IMR-90 (cell line): ENCODE measurements around the gene MAGI1. TPM values are rescaled to one million over a fixed set of nuclear protein-coding genes. Genes with fewer than 3 reads are reported as not detected.
A peak's percentile ranks its signal among the peaks of the same experiment; 100 is the strongest.

ENCODE experiments used
- ATAC-seq: fragments of 200-7000 bp; cut with Tn5 transposase; 2 replicates; pipeline ENCODE4 v1.9.1; 2020; ENCODE audit warnings: low read depth, mild to moderate bottlenecking, moderate library complexity
- BruUV-seq: library from RNA; stranded (reverse); fragments of 400-500 nt; replicated peaks from 2 replicates; lab custom pipeline; 2021; lab: Mats Ljungman, UMichigan
- CTCF ChIA-PET: fragments of 300-600 bp; formaldehyde crosslinking; extraction: SDS; loops from one replicate; lab custom pipeline; 2021; ENCODE audit warnings: antibody characterized with exemption; lab: Yijun Ruan, JAX
- POLR2A ChIA-PET: fragments of 300-600 bp; sonication (Branson Sonifier 250); formaldehyde crosslinking; loops from one replicate; lab custom pipeline; 2022; ENCODE audit warnings: antibody characterized with exemption; ENCODE audit not compliant: unreplicated experiment; lab: Charles Lee
- DNase-seq: peaks from one replicate; pipeline ENCODE4 v3.0.0; 2013
- H2AFZ ChIP-seq: replicated peaks from 2 replicates; pipeline ENCODE3; 2013; ENCODE audit warnings: low read length, mild to moderate bottlenecking; ENCODE audit not compliant: poor library complexity
- H2AK5ac ChIP-seq: 2 replicates; pipeline ENCODE4 v1.6.1; 2013; ENCODE audit warnings: low read depth, low read length, inconsistent platforms
- H2AK9ac ChIP-seq: replicated peaks from 2 replicates; pipeline ENCODE3; 2013; ENCODE audit warnings: mild to moderate bottlenecking, low read depth, low read length, moderate library complexity; ENCODE audit not compliant: poor library complexity
- H2BK120ac ChIP-seq: 2 replicates; pipeline ENCODE4 v1.6.1; 2013; ENCODE audit warnings: low read depth, low read length, inconsistent platforms
- H2BK15ac ChIP-seq: 3 replicates; pipeline ENCODE4 v1.6.1; 2013; ENCODE audit warnings: low read depth, low read length, inconsistent platforms
- H2BK20ac ChIP-seq: 2 replicates; pipeline ENCODE4 v1.6.1; 2013; ENCODE audit warnings: low read depth, mild to moderate bottlenecking, inconsistent platforms, low read length, moderate library complexity
- H2BK5ac ChIP-seq: 2 replicates; pipeline ENCODE4 v1.6.1; 2013; ENCODE audit warnings: mild to moderate bottlenecking, low read depth, low read length, inconsistent platforms; ENCODE audit not compliant: poor library complexity, severe bottlenecking
- H3K14ac ChIP-seq: replicated peaks from 2 replicates; pipeline ENCODE4 v1.6.1; 2013; ENCODE audit warnings: low read depth, low read length, inconsistent platforms
- H3K18ac ChIP-seq: 2 replicates; pipeline ENCODE4 v1.6.1; 2013; ENCODE audit warnings: low read depth, low read length, control low read depth
- H3K23ac ChIP-seq: 2 replicates; pipeline ENCODE4 v1.6.1; 2013; ENCODE audit warnings: low read depth, low read length, inconsistent platforms
- H3K27ac ChIP-seq: 2 replicates; pipeline ENCODE4 v1.5.1; 2013; ENCODE audit warnings: mild to moderate bottlenecking, control low read depth, low read length; ENCODE audit not compliant: insufficient read depth
- H3K27me3 ChIP-seq: 2 replicates; pipeline ENCODE4 v1.6.1; 2013; ENCODE audit warnings: low read length; ENCODE audit not compliant: control insufficient read depth, insufficient read depth
- H3K36me3 ChIP-seq: 2 replicates; pipeline ENCODE4 v1.6.1; 2013; ENCODE audit warnings: low read length, mixed read lengths; ENCODE audit not compliant: control insufficient read depth, insufficient read depth
- H3K4ac ChIP-seq: 2 replicates; pipeline ENCODE4 v1.6.1; 2013; ENCODE audit warnings: low read depth, low read length, inconsistent platforms
- H3K4me1 ChIP-seq: 2 replicates; pipeline ENCODE4 v1.6.1; 2013; ENCODE audit warnings: low read length, mixed read lengths; ENCODE audit not compliant: control insufficient read depth, insufficient read depth
- H3K4me2 ChIP-seq: 2 replicates; pipeline ENCODE4 v1.6.1; 2013; ENCODE audit warnings: low read depth, mild to moderate bottlenecking, control low read depth, low read length, moderate library complexity
- H3K4me3 ChIP-seq: 2 replicates; pipeline ENCODE4 v1.5.1; 2013; ENCODE audit warnings: low read depth, mild to moderate bottlenecking, control low read depth, low read length, moderate library complexity; ENCODE audit not compliant: insufficient read depth
- H3K56ac ChIP-seq: 2 replicates; pipeline ENCODE4 v1.6.1; 2013; ENCODE audit warnings: low read length, inconsistent platforms; ENCODE audit not compliant: insufficient read depth; ENCODE audit errors: extremely low read depth
- H3K79me1 ChIP-seq, 2 experiments: 2 replicates each; pipeline ENCODE4 v1.6.1; 2013; ENCODE audit warnings: low read length in 2 of 2, inconsistent platforms in 1 of 2, low read depth in 1 of 2
- H3K9ac ChIP-seq: 2 replicates; pipeline ENCODE4 v1.6.1; 2013; ENCODE audit warnings: low read depth, low read length, control low read depth
- H3K9me1 ChIP-seq: 2 replicates; pipeline ENCODE4 v1.6.1; 2013; ENCODE audit warnings: low read length, inconsistent platforms; ENCODE audit not compliant: insufficient read depth
- H3K9me3 ChIP-seq: 2 replicates; pipeline ENCODE4 v1.6.1; 2013; ENCODE audit warnings: low read length; ENCODE audit not compliant: control insufficient read depth, insufficient read depth
- H4K20me1 ChIP-seq: 2 replicates; pipeline ENCODE4 v1.6.1; 2013; ENCODE audit warnings: low read length, inconsistent platforms; ENCODE audit not compliant: insufficient read depth
- H4K5ac ChIP-seq: 2 replicates; pipeline ENCODE4 v1.6.1; 2013; ENCODE audit warnings: mild to moderate bottlenecking, low read depth, low read length, control low read depth
- H4K8ac ChIP-seq, 2 experiments: 2 replicates each; pipeline ENCODE4 v1.6.1; 2013; ENCODE audit warnings: low read depth in 2 of 2, low read length in 2 of 2, control low read depth in 1 of 2, inconsistent platforms in 1 of 2
- H4K91ac ChIP-seq: 2 replicates; pipeline ENCODE4 v1.6.1; 2013; ENCODE audit warnings: low read depth, low read length, inconsistent platforms; ENCODE audit not compliant: insufficient read depth
- BHLHE40 ChIP-seq: fragments of 150-350 bp; IDR thresholded peaks from 2 replicates; pipeline ENCODE4 v1.6.1; 2016; ENCODE audit warnings: mild to moderate bottlenecking, low read depth, low read length
- CEBPB ChIP-seq: IDR thresholded peaks from 2 replicates; pipeline ENCODE4 v1.6.1; 2012; ENCODE audit warnings: low read depth, low read length, improper control_type of control experiment
- CHD1 ChIP-seq: IDR thresholded peaks from 2 replicates; pipeline ENCODE4 v1.6.1; 2012; ENCODE audit warnings: low read depth, low read length, improper control_type of control experiment
- CTCF ChIP-seq: conservative IDR thresholded peaks from 2 replicates; pipeline ENCODE4 v1.5.1; 2012; ENCODE audit warnings: mild to moderate bottlenecking, low read depth, low read length, improper control_type of control experiment
- FOS ChIP-seq: fragments of 150-350 bp; IDR thresholded peaks from 2 replicates; pipeline ENCODE4 v1.6.1; 2016; ENCODE audit warnings: low read depth, low read length
- MAFK ChIP-seq: IDR thresholded peaks from 2 replicates; pipeline ENCODE4 v1.6.1; 2012; ENCODE audit warnings: low read depth, low read length, improper control_type of control experiment
- MAZ ChIP-seq: IDR thresholded peaks from 2 replicates; pipeline ENCODE4 v1.6.1; 2012; ENCODE audit warnings: low read depth, mild to moderate bottlenecking, low read length, improper control_type of control experiment, moderate library complexity, borderline replicate concordance
- MXI1 ChIP-seq: IDR thresholded peaks from 2 replicates; pipeline ENCODE4 v1.6.1; 2012; ENCODE audit warnings: low read depth, mild to moderate bottlenecking, low read length, moderate library complexity, borderline replicate concordance
- NFE2L2 ChIP-seq: fragments of 150-350 bp; IDR thresholded peaks from 2 replicates; pipeline ENCODE4 v1.6.1; 2016; ENCODE audit warnings: low read depth, mild to moderate bottlenecking, low read length
- POLR2A ChIP-seq: IDR thresholded peaks from 2 replicates; pipeline ENCODE4 v1.6.1; 2012; ENCODE audit warnings: mild to moderate bottlenecking, low read depth, low read length
- RAD21 ChIP-seq: IDR thresholded peaks from 2 replicates; pipeline ENCODE4 v1.6.1; 2012; ENCODE audit warnings: low read length, improper control_type of control experiment
- RCOR1 ChIP-seq: IDR thresholded peaks from 2 replicates; pipeline ENCODE4 v1.6.1; 2012; ENCODE audit warnings: mild to moderate bottlenecking, low read length, improper control_type of control experiment; ENCODE audit not compliant: insufficient replicate concordance
- RFX5 ChIP-seq: IDR thresholded peaks from 2 replicates; pipeline ENCODE4 v1.8.0; 2012; ENCODE audit warnings: low read depth, mild to moderate bottlenecking, low read length, moderate library complexity
- SMC3 ChIP-seq: fragments of 150-350 bp; IDR thresholded peaks from 2 replicates; pipeline ENCODE4 v1.6.1; 2016; ENCODE audit warnings: low read depth, mild to moderate bottlenecking, antibody characterized with exemption, low read length, moderate library complexity
- USF2 ChIP-seq: fragments of 150-350 bp; IDR thresholded peaks from 2 replicates; pipeline ENCODE4 v1.6.1; 2017; ENCODE audit warnings: mild to moderate bottlenecking, antibody characterized with exemption, low read length, low read depth
- WGBS, 2 experiments: methylation state at CpG; one replicate each; pipeline versions ENCODE4 v1.1.5 to v1.1.7; 2013; ENCODE audit warnings: missing lambda C conversion rate in 2 of 2; ENCODE audit not compliant: insufficient read length in 1 of 2; ENCODE audit errors: extremely low coverage in 2 of 2; 5-methylcytosine and 5-hydroxymethylcytosine counted together
- dilution Hi-C: fragments of 300-500 bp; cut with HindIII; formaldehyde crosslinking; loops from one replicate; pipeline ENCODE4 v1.14.3; 2018; ENCODE audit warnings: low sequenced_read_pairs; ENCODE audit not compliant: unreplicated experiment
- in situ Hi-C: fragments of 300-500 bp; cut with MboI; formaldehyde crosslinking; loops from 3 replicates; pipeline ENCODE4 v1.14.3; 2019; ENCODE audit warnings: low sequenced_read_pairs, inconsistent platforms, mixed read lengths
- intact Hi-C: fragments of 100-400 bp; cut with micrococcal nuclease; formaldehyde crosslinking; loops from 2 replicates; pipeline ENCODE4 v1.10.0; 2022
- polyA plus RNA-seq, 3 experiments: library from polyadenylated mRNA; depleted of rRNA; stranded (reverse); fragments of >200 nt; gene quantifications; 2 replicates each; pipeline ENCODE4 v1.2.3, GENCODE V29; 2012; ENCODE audit warnings: low replicate concordance in 1 of 3
- total RNA-seq: library from RNA; depleted of rRNA; stranded (reverse); fragments of >200 nt; gene quantifications from 2 replicates; pipeline ENCODE4 v1.2.3, GENCODE V29; 2012
- TF ChIP-seq, protein P1 (sequence below): fragments of 150-350 bp; IDR thresholded peaks from 2 replicates; pipeline ENCODE4 v1.6.1; 2016; ENCODE audit warnings: low read depth, mild to moderate bottlenecking, low read length, moderate library complexity, borderline replicate concordance

MAGI1 gene
- total and polyA plus RNA-seq, 2 of the 4 experiments (the other 2 are of a cell fraction): 14.5 to 24.2 TPM

GRCh38 chr3:66053550-66054094, 14.9 kb upstream of the MAGI1 start:
- in situ Hi-C loops: no loop called here

More at GRCh38 chr3:66053550-66054094, 14.9 kb upstream of the MAGI1 start:
- Histone ChIP-seq H2AK9ac (no peak overlapping the region), H4K5ac (no peak overlapping the region), H2AK5ac (no peak overlapping the region), H2BK20ac (no peak overlapping the region), H3K4ac (no peak overlapping the region), H3K4me2 (no peak overlapping the region), H3K79me1 (no peaks in the 10 kb centered on the region), H3K27me3 (no peaks in the 10 kb centered on the region), H2BK5ac (no peak overlapping the region), H3K18ac (no peak overlapping the region), H4K8ac (no peak overlapping the region), H3K36me3 (no peaks in the 10 kb centered on the region), H4K91ac (no peak overlapping the region), H2BK15ac (no peak overlapping the region), H3K56ac (no peak overlapping the region), H3K4me3 (no peak overlapping the region), H3K9ac (no peak overlapping the region), H3K27ac (no peak overlapping the region), H2AFZ (no peak overlapping the region), H2BK120ac (no peak overlapping the region), H3K4me1 (peaks cover 3% of the 10 kb centered on the region), H3K9me1 (no peaks in the 10 kb centered on the region), H3K14ac (no peak overlapping the region), H3K23ac (no peak overlapping the region), H4K20me1 (no peaks in the 10 kb centered on the region), H3K9me3 (no peaks in the 10 kb centered on the region)
- ATAC-seq (peak; percentile 64; the same call in 1 of the 2 replicates), DNase-seq (no peak)
- POLR2A ChIA-PET: no interaction called here
- intact Hi-C loops: no loop called here
- no TSS peak for BruUV-seq
- no CpG with 5 or more reads among the region's 7 CpGs for WGBS, 2 experiments
- dilution Hi-C loops: no loop called here
- TF ChIP-seq MXI1 (no peak), CEBPB (no peak), MAFK (no peak), MAZ (no peak), SMC3 (no peak), RAD21 (no peak), CHD1 (no peak), CTCF (no peak), BHLHE40 (no peak), RFX5 (no peak), RCOR1 (no peak), NFE2L2 (no peak), POLR2A (no peak), FOS (no peak), USF2 (no peak)
- TF ChIP-seq, protein P1, sequence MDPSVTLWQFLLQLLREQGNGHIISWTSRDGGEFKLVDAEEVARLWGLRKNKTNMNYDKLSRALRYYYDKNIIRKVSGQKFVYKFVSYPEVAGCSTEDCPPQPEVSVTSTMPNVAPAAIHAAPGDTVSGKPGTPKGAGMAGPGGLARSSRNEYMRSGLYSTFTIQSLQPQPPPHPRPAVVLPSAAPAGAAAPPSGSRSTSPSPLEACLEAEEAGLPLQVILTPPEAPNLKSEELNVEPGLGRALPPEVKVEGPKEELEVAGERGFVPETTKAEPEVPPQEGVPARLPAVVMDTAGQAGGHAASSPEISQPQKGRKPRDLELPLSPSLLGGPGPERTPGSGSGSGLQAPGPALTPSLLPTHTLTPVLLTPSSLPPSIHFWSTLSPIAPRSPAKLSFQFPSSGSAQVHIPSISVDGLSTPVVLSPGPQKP: no peak
- CTCF ChIA-PET: no interaction called here
